Natural killer cell (primary cell): ENCODE measurements around the gene RBM33. TPM values are rescaled to one million over a fixed set of nuclear protein-coding genes. Genes with fewer than 3 reads are reported as not detected.

Experiments
- ATAC-seq, 3 donors: fragments of 150-1000 bp in 2 of 3; fragments of 200-7000 bp in 1 of 3; cut with Tn5 transposase; 1 replicate in 1 of 3; 2 replicates in 2 of 3; pipeline ENCODE4 v1.10.0; 2021; ENCODE audit warnings: mild to moderate bottlenecking in 2 of 3, moderate library complexity in 2 of 3
- DNase-seq, 2 donors: peaks; one replicate each; pipeline versions ENCODE4 v3.0.0 to v3.0.0-alpha.2; 2013 to 2021; ENCODE audit warnings: mixed read lengths in 1 of 2
- H3K27ac ChIP-seq: one replicate; pipeline ENCODE4 v1.5.1; 2013; ENCODE audit warnings: mild to moderate bottlenecking, low read length
- H3K27me3 ChIP-seq: one replicate; pipeline ENCODE4 v1.6.1; 2013; ENCODE audit warnings: low read length; ENCODE audit not compliant: control insufficient read depth, insufficient read depth
- H3K36me3 ChIP-seq: one replicate; pipeline ENCODE4 v1.6.1; 2013; ENCODE audit warnings: low read length; ENCODE audit not compliant: control insufficient read depth, insufficient read depth
- H3K4me1 ChIP-seq: one replicate; pipeline ENCODE4 v1.6.1; 2013; ENCODE audit warnings: low read length; ENCODE audit not compliant: control insufficient read depth, insufficient read depth
- H3K4me3 ChIP-seq: one replicate; pipeline ENCODE4 v1.5.1; 2013; ENCODE audit warnings: low read length
- H3K9me3 ChIP-seq: one replicate; pipeline ENCODE4 v1.6.1; 2013; ENCODE audit warnings: low read length; ENCODE audit not compliant: control insufficient read depth, insufficient read depth
- H3K27ac Mint-ChIP-seq, 2 donors: one replicate each; pipeline ENCODE4 v1.8.0; 2022; ENCODE audit warnings: mild to moderate bottlenecking in 2 of 2, mixed read lengths in 2 of 2, moderate library complexity in 1 of 2
- H3K27me3 Mint-ChIP-seq, 2 donors: one replicate each; pipeline ENCODE4 v1.8.0; 2022; ENCODE audit warnings: low read depth in 2 of 2, mixed read lengths in 2 of 2
- H3K36me3 Mint-ChIP-seq: one replicate; pipeline ENCODE4 v1.8.0; 2022; ENCODE audit warnings: mixed read lengths
- H3K4me1 Mint-ChIP-seq, 2 donors: one replicate each; pipeline ENCODE4 v1.8.0; 2022; ENCODE audit warnings: mixed read lengths in 2 of 2
- H3K4me3 Mint-ChIP-seq: one replicate; pipeline ENCODE4 v1.8.0; 2022; ENCODE audit warnings: mild to moderate bottlenecking, moderate library complexity, mixed read lengths
- H3K9me3 Mint-ChIP-seq, 2 donors: one replicate each; pipeline ENCODE4 v1.8.0; 2022; ENCODE audit warnings: mixed read lengths in 2 of 2
- CTCF ChIP-seq: fragments of 200-600 bp; IDR thresholded peaks from one replicate; pipeline ENCODE4 v1.8.0; 2022; ENCODE audit warnings: antibody characterized with exemption
- WGBS: methylation state at CpG from one replicate; pipeline ENCODE4 v1.1.7; 2013; ENCODE audit warnings: missing lambda C conversion rate; ENCODE audit not compliant: insufficient coverage; 5-methylcytosine and 5-hydroxymethylcytosine counted together
- intact Hi-C: fragments of 100-400 bp; cut with micrococcal nuclease; formaldehyde crosslinking; loops from one replicate; pipeline ENCODE4 v1.14.2; 2022
- total RNA-seq, 4 donors: library from RNA; stranded (reverse); fragments of 120-200 nt in 1 of 4; gene quantifications; one replicate each; pipeline versions ENCODE4 v1.2.3 to v1.2.4, GENCODE V29; 2013 to 2022

Gene RBM33
- total RNA-seq, 3 donors from 2014 or later (not counting 1 experiment from before 2014, with no cell fraction given): 161 to 182 (median 182) TPM

GRCh38 chr7:155728116-155728515 is 83.7 kb downstream of the RBM33 start:
- ATAC-seq: no peak
- peaks cover 9% of the 10 kb centered on the region for H3K36me3 Mint-ChIP-seq
- H3K36me3 ChIP-seq: peaks cover 16% of the 10 kb centered on the region

GRCh38 chr7:155729847-155730246 is 85.4 kb downstream of the RBM33 start:
- ATAC-seq: no peak
- Histone ChIP-seq H3K9me3 (no peaks in the 10 kb centered on the region), H3K36me3 (peaks cover 15% of the 10 kb centered on the region), H3K27ac (no peak overlapping the region), H3K4me3 (no peak overlapping the region), H3K4me1 (peaks cover 18% of the 10 kb centered on the region), H3K27me3 (no peaks in the 10 kb centered on the region)
- H3K27ac Mint-ChIP-seq: peak overlapping the region; percentile 27 to 35
- no peaks in the 10 kb centered on the region for H3K27me3 Mint-ChIP-seq
- DNase-seq: no peak
- intact Hi-C loops: loop anchor here (5.0 kb wide), 1 partner anchor 32 kb away; no protein-coding TSS in a partner anchor
- H3K36me3 Mint-ChIP-seq: peaks cover 9% of the 10 kb centered on the region
- no peak for TF ChIP-seq CTCF
- H3K4me1 Mint-ChIP-seq: peaks cover 56 to 64% of the 10 kb centered on the region in 2 donors
- 75% methylated on average over 6 of the region's 6 CpGs for WGBS
- no peaks in the 10 kb centered on the region for H3K9me3 Mint-ChIP-seq
- H3K4me3 Mint-ChIP-seq: no peak overlapping the region

More at GRCh38 chr7:155728116-155728515, 83.7 kb downstream of the RBM33 start:
- H3K4me1 Mint-ChIP-seq: peaks cover 46 to 58% of the 10 kb centered on the region in 2 donors
- no peak overlapping the region for H3K4me3 Mint-ChIP-seq
- no peak for TF ChIP-seq CTCF
- intact Hi-C loops: loop anchor here (5.0 kb wide), 1 partner anchor 34 kb away; no protein-coding TSS in a partner anchor
- no peaks in the 10 kb centered on the region for H3K9me3 Mint-ChIP-seq
- H3K4me3 ChIP-seq: no peak overlapping the region
- no peak for DNase-seq
- H3K27ac ChIP-seq: no peak overlapping the region
- no peaks in the 10 kb centered on the region for H3K27me3 Mint-ChIP-seq
- no peaks in the 10 kb centered on the region for H3K9me3 ChIP-seq
- 98% methylated on average over 6 of the region's 6 CpGs for WGBS
- peak overlapping the region in 1 of 2 donors; percentile 32 for H3K27ac Mint-ChIP-seq
- no peaks in the 10 kb centered on the region for H3K27me3 ChIP-seq
- peaks cover 9% of the 10 kb centered on the region for H3K4me1 ChIP-seq

- H3K27me3 ChIP-seq: no peaks in the 10 kb centered on the region
- ATAC-seq (no peak), DNase-seq (no peak)
- no peak for TF ChIP-seq CTCF
- Mint-ChIP-seq H3K9me3 (no peaks in the 10 kb centered on the region), H3K4me1 (peaks cover 59 to 71% of the 10 kb centered on the region in 2 donors), H3K4me3 (no peak overlapping the region), H3K36me3 (peaks cover 9% of the 10 kb centered on the region), H3K27ac (peak overlapping the region; percentile 59 to 68), H3K27me3 (no peaks in the 10 kb centered on the region)
- peaks cover 15% of the 10 kb centered on the region for H3K36me3 ChIP-seq
- H3K9me3 ChIP-seq: no peaks in the 10 kb centered on the region
- intact Hi-C loops: no loop called here
- H3K27ac ChIP-seq: no peak overlapping the region
- 95% methylated on average over 3 of the region's 3 CpGs for WGBS
- H3K4me1 ChIP-seq: peaks cover 18% of the 10 kb centered on the region
- no peak overlapping the region for H3K4me3 ChIP-seq
Observed at GRCh38 chr7:155731380-155731779, 86.9 kb downstream of the RBM33 start.

GRCh38 chr7:155731871-155732270 is 87.4 kb downstream of the RBM33 start:
- peaks cover 18% of the 10 kb centered on the region for H3K4me1 ChIP-seq
- H3K4me3 ChIP-seq: no peak overlapping the region
- intact Hi-C loops: no loop called here
- no peaks in the 10 kb centered on the region for H3K9me3 ChIP-seq
- no peak overlapping the region for H3K4me3 Mint-ChIP-seq
- no peaks in the 10 kb centered on the region for H3K27me3 Mint-ChIP-seq
- TF ChIP-seq CTCF: no peak
- H3K27ac ChIP-seq: no peak overlapping the region
- no peaks in the 10 kb centered on the region for H3K9me3 Mint-ChIP-seq
- 86% methylated on average over 1 of the region's 1 CpG for WGBS
- ATAC-seq: no peak
- peaks cover 9% of the 10 kb centered on the region for H3K36me3 Mint-ChIP-seq
- DNase-seq: no peak
- H3K36me3 ChIP-seq: peaks cover 14% of the 10 kb centered on the region
- peaks cover 59 to 70% of the 10 kb centered on the region in 2 donors for H3K4me1 Mint-ChIP-seq
- H3K27ac Mint-ChIP-seq: peak overlapping the region; percentile 59 to 68
- H3K27me3 ChIP-seq: no peaks in the 10 kb centered on the region
